A549 (cell line): Measurements from ENCODE around the gene ZBTB12.

Experiments
- CEBPB ChIP-seq, 2 experiments: fragments of >200 bp in 1 of 2; sonication (Bioruptor Twin) in 1 of 2; formaldehyde crosslinking in 1 of 2; IDR thresholded peaks; 2 replicates each; pipeline ENCODE4 v1.6.1; 2012 to 2016
- POLR2A ChIP-seq: IDR thresholded peaks from 2 replicates; pipeline ENCODE4 v1.6.1; 2012; ENCODE audit warnings: mild to moderate bottlenecking, low read length
- TF ChIP-seq, protein P1 (sequence below): fragments of >200 bp; sonication (Bioruptor Twin); formaldehyde crosslinking; IDR thresholded peaks from 3 replicates; pipeline ENCODE4 v1.5.1; 2016

DNA sequence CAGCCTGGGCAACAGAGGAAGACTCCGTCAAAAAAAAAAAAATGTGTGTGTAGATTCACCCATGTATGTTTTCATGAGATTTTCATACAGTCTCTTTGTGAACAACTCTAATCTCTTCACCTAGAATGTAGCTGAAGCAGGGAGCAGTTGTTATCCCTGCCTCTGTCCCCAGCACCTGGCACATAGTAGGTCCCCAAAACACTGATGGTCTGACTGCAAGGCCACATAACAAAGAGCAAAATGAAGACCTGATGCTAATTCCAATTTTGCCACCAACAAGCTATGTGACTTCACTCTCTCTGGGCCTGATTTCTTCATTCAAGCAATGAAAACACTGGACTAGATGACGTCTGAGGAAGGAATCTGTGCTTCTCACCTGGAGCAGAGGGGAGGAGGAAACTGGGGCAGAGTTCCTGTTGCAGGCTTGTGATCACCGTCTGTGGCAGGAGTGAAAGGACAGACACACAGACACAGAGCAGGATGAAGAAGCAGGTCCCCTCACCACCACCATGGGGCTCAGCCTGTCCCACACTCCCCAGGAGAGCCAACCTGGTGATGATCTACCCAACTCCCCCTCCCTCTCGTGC is 27.7 kb downstream of the ZBTB12 start:
- TF ChIP-seq, protein P1, sequence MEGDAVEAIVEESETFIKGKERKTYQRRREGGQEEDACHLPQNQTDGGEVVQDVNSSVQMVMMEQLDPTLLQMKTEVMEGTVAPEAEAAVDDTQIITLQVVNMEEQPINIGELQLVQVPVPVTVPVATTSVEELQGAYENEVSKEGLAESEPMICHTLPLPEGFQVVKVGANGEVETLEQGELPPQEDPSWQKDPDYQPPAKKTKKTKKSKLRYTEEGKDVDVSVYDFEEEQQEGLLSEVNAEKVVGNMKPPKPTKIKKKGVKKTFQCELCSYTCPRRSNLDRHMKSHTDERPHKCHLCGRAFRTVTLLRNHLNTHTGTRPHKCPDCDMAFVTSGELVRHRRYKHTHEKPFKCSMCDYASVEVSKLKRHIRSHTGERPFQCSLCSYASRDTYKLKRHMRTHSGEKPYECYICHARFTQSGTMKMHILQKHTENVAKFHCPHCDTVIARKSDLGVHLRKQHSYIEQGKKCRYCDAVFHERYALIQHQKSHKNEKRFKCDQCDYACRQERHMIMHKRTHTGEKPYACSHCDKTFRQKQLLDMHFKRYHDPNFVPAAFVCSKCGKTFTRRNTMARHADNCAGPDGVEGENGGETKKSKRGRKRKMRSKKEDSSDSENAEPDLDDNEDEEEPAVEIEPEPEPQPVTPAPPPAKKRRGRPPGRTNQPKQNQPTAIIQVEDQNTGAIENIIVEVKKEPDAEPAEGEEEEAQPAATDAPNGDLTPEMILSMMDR = no peak
- TF ChIP-seq CEBPB (IDR thresholded peaks at IDR 0.05) = no peak
- no peak for TF ChIP-seq POLR2A
